Forelimb muscle (tissue), 1 donor: ENCODE data around the gene ERI2. TPM values are rescaled to one million over a fixed set of nuclear protein-coding genes. Genes with fewer than 3 reads are reported as not detected.
"Not testable (repeated sequence)": the region's sequence is repeated elsewhere in the genome, so short reads cannot be mapped to it uniquely, and the experiment has no call there.

Experiments
- DNase-seq: peaks from one replicate; pipeline ENCODE4 v3.0.0-alpha.2; 2013; ENCODE audit warnings: low read depth
- polyA plus RNA-seq: library from polyadenylated mRNA; unstranded; fragments of 120-200 nt; gene quantifications from one replicate; pipeline ENCODE4 v1.2.1, GENCODE V29; 2013; ENCODE audit not compliant: insufficient read length

The ERI2 gene
- polyA plus RNA-seq, 1 donor, result 17.2 TPM

DNA sequence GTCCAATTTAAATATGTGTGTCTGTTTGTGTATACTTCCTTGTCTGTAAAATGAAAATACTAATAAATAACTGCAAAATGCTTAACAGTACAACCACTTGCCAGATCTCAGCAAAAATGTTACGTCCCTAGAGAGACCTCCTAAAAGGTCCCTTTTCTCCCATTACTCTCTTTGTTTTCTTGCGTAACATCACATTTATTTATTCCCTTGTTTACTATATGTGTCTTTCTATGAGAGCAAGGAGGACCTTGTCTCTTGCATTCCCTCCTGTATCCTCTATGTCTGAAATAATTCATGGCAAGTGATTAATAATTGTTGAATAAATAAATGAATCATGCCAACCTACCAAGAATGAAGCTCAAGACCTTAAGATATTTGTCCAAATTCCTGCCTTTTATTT lies 40.5 kb downstream of the ERI2 start:
- DNase-seq, result no peak

DNA sequence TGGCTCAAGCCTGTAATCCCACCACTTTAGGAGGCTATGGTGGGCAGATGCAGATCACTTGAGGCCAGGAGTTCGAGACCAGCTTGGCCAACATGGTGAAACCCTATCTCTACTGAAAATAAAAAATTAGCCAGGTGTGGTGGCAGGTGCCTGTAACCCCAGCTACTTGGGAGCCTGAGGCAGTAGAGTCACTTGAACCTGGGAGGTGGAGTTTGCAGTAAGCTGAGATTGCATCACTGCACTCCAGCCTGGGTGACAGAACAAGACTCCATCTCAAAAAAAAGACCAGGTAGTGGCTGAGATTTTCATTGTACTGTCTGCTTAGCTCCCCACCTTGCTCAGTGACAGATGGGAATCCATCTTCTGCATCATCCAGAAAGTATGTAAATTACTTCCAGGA lies 41.8 kb downstream of the ERI2 start:
- not testable (repeated sequence) for DNase-seq

DNA sequence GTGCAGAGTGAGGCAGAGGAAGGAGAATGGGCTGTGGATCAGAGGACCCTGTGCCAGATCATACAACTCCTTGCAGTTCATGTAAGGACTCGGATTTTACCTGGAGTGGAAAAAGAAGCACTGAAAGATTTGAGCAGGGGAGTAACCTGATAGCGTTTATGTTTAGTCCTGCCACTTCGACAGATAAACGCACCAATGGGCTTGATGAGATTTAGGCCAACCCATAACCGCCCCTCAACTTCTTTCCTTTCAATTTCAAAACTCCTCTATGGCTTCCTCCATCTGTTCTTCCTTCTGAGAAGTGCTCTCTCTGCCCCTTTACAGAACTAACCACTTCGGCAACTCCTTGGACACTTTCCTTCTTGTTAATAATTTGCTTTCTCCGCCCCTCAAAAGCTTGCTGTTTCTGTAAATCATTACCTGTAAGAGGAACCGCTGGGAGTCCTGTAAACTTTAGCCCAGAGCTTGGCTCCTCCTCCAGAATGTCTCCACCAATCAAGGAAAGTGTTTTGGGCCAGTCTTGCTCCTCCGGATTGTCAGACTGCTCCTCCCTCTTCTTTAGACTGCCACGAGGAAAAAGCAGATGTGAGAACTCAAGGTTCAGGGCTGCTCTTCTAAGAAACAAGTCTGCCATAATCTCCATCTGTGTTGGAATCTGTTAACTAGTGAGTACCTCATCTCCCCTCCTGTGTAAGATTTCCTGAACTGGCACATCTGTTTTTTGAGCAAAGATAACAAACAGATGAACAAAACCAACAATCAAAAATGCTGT lies 42.6 kb downstream of the ERI2 start, which contains the start of gene ACSM3:
Gene ACSM3 (plus strand): TSS at position 554 of the 772 bp plus-strand sequence. CDS start 6,021 bp downstream, outside the sequence.
- peak; percentile 58 for DNase-seq

DNA sequence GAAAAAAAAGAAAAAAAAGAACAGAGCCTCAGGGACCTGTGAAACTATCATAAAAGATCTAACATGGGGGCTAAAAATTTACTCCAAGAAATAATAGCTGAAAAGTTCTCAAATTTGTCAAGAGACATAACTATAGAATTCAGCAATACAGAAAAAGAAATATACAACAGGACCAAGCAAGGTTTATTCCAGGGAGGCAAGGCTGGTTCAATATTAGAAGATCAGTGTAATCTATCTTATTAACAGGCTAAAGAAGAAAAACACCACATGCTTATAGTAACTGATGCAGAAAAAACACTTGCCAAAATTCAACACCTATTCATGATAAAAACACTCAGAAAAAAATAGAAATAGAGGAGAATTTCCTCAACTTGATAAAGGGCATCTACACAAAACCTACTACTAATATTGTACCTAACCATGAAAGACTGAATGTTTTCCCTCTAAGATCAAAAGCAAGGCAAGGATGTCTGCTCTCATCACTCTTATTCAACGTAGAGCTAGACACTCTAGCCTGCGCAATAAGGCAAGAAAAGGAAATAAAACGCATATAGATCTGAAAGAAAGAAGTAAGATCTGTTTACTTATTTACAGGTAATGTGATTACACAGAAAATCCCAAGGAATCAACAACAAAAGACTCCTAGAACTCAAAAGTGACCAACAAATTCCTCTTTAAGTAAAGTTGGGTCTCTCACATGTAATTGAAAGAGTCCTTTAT lies 43.7 kb downstream of the ERI2 start:
- no peak for DNase-seq

DNA sequence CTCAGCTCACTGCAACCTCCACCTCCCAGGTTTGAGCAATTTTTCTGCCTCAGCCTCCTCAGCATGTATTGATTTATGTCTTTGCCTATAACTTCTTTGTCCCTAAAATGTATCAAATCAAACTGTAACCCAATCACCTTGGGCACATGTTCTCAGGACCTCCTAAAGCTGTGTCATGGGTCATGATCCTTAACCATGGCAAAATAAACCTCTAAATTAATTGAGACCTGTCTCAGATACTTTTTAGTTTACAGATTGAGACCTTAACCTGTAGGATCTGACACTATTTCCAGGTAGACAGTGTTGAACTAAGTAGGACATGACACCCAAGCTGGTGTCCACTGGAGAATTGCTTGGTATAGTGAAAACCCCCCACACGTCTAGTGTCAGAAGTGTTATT lies 45.1 kb downstream of the ERI2 start:
- no peak for DNase-seq

DNA sequence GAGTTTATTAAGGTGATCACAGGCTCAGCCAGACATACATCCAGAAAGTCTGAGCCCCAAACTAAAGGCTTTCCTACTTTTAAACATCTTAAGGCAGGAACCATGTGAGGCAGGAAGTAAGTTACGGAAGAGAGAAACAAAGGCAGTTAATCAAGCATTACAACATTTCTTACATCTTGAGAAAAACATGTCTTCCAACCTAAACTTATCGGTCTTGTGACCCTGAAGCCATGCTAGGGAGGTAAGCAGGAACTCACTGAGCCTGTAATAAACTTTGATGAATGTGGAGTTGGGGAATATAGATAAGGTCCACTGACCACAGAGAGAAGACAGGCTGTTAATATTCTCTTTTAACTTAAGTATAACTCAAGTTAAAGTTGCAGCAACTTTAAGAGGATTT lies 45.9 kb downstream of the ERI2 start:
- no peak for DNase-seq

DNA sequence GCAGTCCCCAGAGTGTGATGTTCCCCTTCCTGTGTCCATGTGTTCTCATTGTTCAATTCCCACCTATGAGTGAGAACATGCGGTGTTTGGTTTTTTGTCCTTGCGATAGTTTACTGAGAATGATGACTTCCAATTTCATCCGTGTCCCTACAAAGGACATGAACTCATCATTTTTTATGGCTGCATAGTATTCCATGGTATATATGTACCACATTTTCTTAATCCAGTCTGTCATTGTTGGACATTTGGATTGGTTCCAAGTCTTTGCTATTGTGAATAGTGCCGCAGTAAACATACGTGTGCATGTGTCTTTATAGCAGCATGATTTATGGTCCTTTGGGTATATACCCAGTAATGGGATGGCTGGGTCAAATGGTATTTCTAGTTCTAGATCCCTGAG lies 50.5 kb downstream of the ERI2 start:
- not testable (repeated sequence) for DNase-seq

DNA sequence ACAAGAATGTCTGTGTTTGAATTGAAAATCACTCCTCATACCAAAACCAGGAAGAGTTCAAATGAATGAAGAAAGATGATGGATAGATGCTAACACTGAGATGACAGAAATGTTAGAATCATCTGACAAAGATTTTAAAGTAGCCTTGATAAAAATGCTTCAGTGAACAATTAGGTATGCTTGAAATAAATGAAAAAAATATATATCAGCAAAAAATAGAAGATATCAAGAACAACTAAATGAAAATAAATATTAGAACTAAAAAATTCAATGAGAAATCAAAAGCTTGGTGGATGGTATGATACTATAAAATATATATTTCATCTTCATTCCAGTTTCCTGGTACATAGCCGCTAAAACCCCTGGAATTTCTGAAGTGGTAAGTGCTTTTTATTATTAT lies 51.0 kb downstream of the ERI2 start:
- no peak for DNase-seq

DNA sequence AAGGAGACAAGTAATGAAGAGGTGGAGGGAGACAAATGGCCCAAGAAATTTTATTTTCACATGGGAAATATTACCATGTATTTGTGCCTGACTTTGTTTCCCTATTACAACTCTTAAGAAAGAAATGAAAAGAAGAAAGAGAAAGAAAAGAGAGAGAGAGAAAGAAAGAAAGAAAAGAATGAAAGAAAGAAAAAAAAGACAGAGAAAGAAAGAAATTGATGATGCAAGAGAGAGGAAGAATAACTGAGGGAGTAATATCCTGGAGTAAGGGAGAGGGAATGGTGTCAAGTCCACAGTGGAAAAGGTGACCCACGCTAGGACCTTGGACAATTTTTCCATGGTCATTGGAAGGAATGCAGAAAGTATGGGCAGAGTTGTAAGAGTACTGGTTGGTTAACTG lies 52.5 kb downstream of the ERI2 start:
- DNase-seq, result no peak

DNA sequence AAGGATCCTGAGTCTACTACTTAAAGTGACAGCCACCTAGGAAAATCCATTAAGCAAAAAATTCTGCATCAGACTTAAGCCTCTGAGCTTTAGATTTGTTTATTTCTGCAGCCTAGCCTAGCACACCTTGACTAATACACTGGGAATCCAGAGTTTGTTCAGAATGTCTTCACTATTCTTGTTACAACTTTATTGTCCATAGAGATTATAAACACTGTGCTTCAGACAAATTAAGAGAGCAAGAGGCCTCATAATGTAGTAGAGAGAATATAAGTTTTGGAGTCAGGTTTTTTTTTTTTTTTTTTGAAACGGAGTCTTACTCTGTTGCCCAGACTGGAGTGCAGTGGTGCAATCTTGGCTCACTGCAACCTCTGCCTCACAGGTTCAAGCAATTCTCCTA lies 55.7 kb downstream of the ERI2 start:
- DNase-seq, result no peak

DNA sequence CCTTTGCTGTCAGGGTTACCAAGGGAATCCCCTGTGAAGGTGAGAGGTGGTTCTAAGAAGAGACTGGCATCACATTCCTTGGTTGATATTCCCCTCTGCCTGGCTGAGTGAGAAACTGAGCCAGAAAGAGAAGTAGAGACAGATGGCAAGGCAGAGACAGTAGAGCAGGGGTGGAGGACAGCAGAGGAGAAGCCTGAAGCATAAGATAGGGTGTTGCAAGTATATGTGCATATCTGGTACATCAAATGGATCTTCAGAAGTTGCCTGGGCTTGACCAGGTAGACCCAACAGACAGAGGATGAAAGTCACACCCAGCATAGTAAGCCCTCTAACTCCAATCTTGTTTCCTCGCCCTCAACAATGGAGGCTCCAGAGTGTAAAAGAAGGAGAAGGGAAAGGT lies 56.8 kb downstream of the ERI2 start:
- DNase-seq, result no peak

DNA sequence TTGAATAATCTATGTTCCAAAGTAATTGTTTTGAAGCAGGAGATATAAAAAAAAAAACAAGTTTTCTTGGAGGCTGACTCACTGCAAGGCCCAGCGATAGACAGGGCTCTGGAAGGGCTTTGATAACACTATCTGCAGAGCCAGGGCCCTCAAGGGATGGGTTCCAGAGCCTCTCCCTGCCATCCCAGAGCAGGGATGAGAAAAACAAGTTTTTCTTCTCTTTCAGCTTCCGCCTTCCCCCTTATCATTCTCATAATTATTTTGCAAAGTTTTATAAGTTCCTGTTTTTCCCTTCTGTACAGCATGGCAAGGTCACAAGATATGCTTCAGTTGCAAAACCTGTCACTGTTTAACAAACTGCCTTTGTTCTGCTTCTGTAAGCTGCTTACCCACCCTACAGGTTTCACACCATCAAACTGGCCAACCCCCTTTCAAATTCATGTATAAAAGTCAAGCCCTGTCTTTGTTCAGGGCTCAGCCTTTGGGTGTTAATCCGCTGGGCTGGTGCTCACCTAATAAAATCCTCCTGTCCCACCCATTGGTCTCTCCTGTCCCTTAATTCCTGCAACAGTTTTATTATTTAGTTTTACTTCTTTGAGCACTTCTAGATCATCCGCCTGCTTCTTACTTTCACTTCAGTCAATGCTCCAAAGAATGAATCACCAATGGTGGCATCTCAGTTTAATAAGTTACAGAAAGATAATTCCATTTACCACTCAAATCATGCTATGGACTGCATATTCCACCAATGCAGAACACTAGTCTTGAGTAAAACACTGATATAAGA lies 59.0 kb downstream of the ERI2 start:
- no peak for DNase-seq

DNA sequence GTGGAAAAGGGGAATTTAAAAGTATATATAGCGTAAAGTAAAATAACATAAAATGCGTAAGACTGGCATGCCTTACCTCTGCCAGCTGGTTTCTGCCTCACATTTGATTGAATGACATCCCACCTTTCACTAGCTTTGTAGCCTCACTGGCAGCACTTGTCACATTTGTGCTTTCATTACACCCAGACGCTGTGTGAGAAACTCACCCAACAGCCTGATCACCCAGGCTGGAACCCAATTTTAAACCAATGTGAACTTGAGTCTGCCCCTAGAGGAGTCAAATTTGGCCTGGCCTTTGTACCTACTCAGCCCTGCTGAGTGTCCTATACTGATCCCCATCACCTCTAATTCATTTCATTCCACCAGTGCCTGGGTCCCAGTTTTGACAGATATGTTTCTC lies 59.8 kb downstream of the ERI2 start:
- no peak for DNase-seq

Other genes with a start within 250 kb of the ERI2 start
- gene ACSM2B, start 230.1 kb downstream of the ERI2 start, polyA plus RNA-seq, result 0.42 TPM
- 0.13 TPM for gene ACSM1, start 108.8 kb downstream of the ERI2 start, polyA plus RNA-seq
- 28.7 TPM for gene THUMPD1, start 64.7 kb downstream of the ERI2 start, polyA plus RNA-seq
- gene ACSM3, start 42.5 kb downstream of the ERI2 start, polyA plus RNA-seq, result 2.9 TPM
- 5.7 TPM for gene REXO5, start 55 bp upstream of the ERI2 start, polyA plus RNA-seq
- 4.7 TPM for gene DCUN1D3, start 93.9 kb upstream of the ERI2 start, polyA plus RNA-seq
- 17.8 TPM for gene LYRM1, start 94.3 kb upstream of the ERI2 start, polyA plus RNA-seq